Measurements from ENCODE around the gene SPTLC3.

Gene SPTLC3

GRCh38 chr20:13202565-13202964 lies 193.8 kb downstream of the SPTLC3 start:
- peak in 1 of 2 experiments; percentile 9 for DNase-seq (ENCODE audit: low read depth in 1 of 2, low spot score in 1 of 2)
- Histone ChIP-seq H3K4me3 (replicated peaks; ENCODE audit: insufficient read depth, low read length) (no peak overlapping the region), H3K27ac (replicated peaks) (no peak overlapping the region), H3K27me3 (ENCODE audit: insufficient read depth, poor library complexity, severe bottlenecking) (no peaks in the 10 kb centered on the region)
- TF ChIP-seq GABPA (IDR thresholded peaks at IDR 0.05; ENCODE audit: low read depth) (peak; percentile 61), POLR2AphosphoS5 (IDR thresholded peaks at IDR 0.05; ENCODE audit: low read depth) (no peak), SPI1 (IDR thresholded peaks at IDR 0.05; ENCODE audit: borderline replicate concordance, low read depth) (peak; percentile 59; the same call in 1 of the 2 replicates)

GRCh38 chr20:13205425-13205824 lies 196.7 kb downstream of the SPTLC3 start:
- no peak for TF ChIP-seq REST (IDR thresholded peaks at IDR 0.05; ENCODE audit: insufficient replicate concordance, low read depth)
- no peak for TF ChIP-seq POLR2AphosphoS5 (IDR thresholded peaks at IDR 0.05; ENCODE audit: low read depth)
- TF ChIP-seq SPI1 (IDR thresholded peaks at IDR 0.05; ENCODE audit: borderline replicate concordance, low read depth): no peak
- TF ChIP-seq GABPA (IDR thresholded peaks at IDR 0.05; ENCODE audit: low read depth): no peak
- TF ChIP-seq, protein P1, sequence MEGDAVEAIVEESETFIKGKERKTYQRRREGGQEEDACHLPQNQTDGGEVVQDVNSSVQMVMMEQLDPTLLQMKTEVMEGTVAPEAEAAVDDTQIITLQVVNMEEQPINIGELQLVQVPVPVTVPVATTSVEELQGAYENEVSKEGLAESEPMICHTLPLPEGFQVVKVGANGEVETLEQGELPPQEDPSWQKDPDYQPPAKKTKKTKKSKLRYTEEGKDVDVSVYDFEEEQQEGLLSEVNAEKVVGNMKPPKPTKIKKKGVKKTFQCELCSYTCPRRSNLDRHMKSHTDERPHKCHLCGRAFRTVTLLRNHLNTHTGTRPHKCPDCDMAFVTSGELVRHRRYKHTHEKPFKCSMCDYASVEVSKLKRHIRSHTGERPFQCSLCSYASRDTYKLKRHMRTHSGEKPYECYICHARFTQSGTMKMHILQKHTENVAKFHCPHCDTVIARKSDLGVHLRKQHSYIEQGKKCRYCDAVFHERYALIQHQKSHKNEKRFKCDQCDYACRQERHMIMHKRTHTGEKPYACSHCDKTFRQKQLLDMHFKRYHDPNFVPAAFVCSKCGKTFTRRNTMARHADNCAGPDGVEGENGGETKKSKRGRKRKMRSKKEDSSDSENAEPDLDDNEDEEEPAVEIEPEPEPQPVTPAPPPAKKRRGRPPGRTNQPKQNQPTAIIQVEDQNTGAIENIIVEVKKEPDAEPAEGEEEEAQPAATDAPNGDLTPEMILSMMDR (IDR thresholded peaks at IDR 0.05; ENCODE audit: insufficient read depth, low read length): no peak
- H3K27ac ChIP-seq (replicated peaks): no peak overlapping the region
- no peak overlapping the region for H3K4me3 ChIP-seq (replicated peaks; ENCODE audit: insufficient read depth, low read length)
- H3K27me3 ChIP-seq (ENCODE audit: insufficient read depth, poor library complexity, severe bottlenecking): no peaks in the 10 kb centered on the region
- DNase-seq (ENCODE audit: low read depth in 1 of 2, low spot score in 1 of 2): no peak

- H3K27ac ChIP-seq (replicated peaks): no peak overlapping the region
- no peak for DNase-seq (ENCODE audit: low read depth in 1 of 2, low spot score in 1 of 2)
- TF ChIP-seq, protein P1 (IDR thresholded peaks at IDR 0.05; ENCODE audit: insufficient read depth, low read length): no peak
- no peak for TF ChIP-seq GABPA (IDR thresholded peaks at IDR 0.05; ENCODE audit: low read depth)
- no peak for TF ChIP-seq REST (IDR thresholded peaks at IDR 0.05; ENCODE audit: insufficient replicate concordance, low read depth)
- no peak for TF ChIP-seq POLR2AphosphoS5 (IDR thresholded peaks at IDR 0.05; ENCODE audit: low read depth)
- no peak for TF ChIP-seq SPI1 (IDR thresholded peaks at IDR 0.05; ENCODE audit: borderline replicate concordance, low read depth)
- H3K4me3 ChIP-seq (replicated peaks; ENCODE audit: insufficient read depth, low read length): no peak overlapping the region
- no peaks in the 10 kb centered on the region for H3K27me3 ChIP-seq (ENCODE audit: insufficient read depth, poor library complexity, severe bottlenecking)
These were observed 197.2 kb downstream of the SPTLC3 start for GRCh38 chr20:13205848-13206434.

- Histone ChIP-seq H3K27ac (replicated peaks) (no peak overlapping the region), H3K27me3 (ENCODE audit: insufficient read depth, poor library complexity, severe bottlenecking) (no peaks in the 10 kb centered on the region), H3K4me3 (replicated peaks; ENCODE audit: insufficient read depth, low read length) (no peak overlapping the region)
- no peak for TF ChIP-seq POLR2AphosphoS5 (IDR thresholded peaks at IDR 0.05; ENCODE audit: low read depth)
- TF ChIP-seq, protein P1 (IDR thresholded peaks at IDR 0.05; ENCODE audit: insufficient read depth, low read length): no peak
- TF ChIP-seq SPI1 (IDR thresholded peaks at IDR 0.05; ENCODE audit: borderline replicate concordance, low read depth): no peak
- no peak for TF ChIP-seq GABPA (IDR thresholded peaks at IDR 0.05; ENCODE audit: low read depth)
- TF ChIP-seq REST (IDR thresholded peaks at IDR 0.05; ENCODE audit: insufficient replicate concordance, low read depth): no peak
- no peak for DNase-seq (ENCODE audit: low read depth in 1 of 2, low spot score in 1 of 2)
These were observed 198.2 kb downstream of the SPTLC3 start for GRCh38 chr20:13207016-13207415.

All from HL-60 (cell line).